Gastroesophageal sphincter (tissue), 3 donors: Measurements from ENCODE around the gene FGGY.

Experiments used
- CTCF ChIP-seq, 4 experiments: fragments of 200-600 bp in 2 of 4; fragments of 450-650 bp in 2 of 4; sonication (generic) in 1 of 4; IDR thresholded peaks; one replicate each; pipeline ENCODE4 v1.5.1; 2017 to 2019; ENCODE audit warnings: antibody characterized with exemption in 4 of 4, mild to moderate bottlenecking in 2 of 4, moderate library complexity in 2 of 4
- POLR2A ChIP-seq, 2 donors: fragments of 450-650 bp; IDR thresholded peaks; one replicate each; pipeline ENCODE4 v1.6.1; 2017; ENCODE audit warnings: antibody characterized with exemption in 2 of 2, mild to moderate bottlenecking in 2 of 2, moderate library complexity in 1 of 2

- TF ChIP-seq CTCF (IDR thresholded peaks at IDR 0.05) (no peak), POLR2A (IDR thresholded peaks at IDR 0.05) (no peak)
Measured at GRCh38 chr1:59302297-59302696, 5.4 kb downstream of the FGGY start.
